Smooth muscle cell (in vitro differentiated cells): ENCODE data around the gene GLI1. TPM values are rescaled to one million over a fixed set of nuclear protein-coding genes. Genes with fewer than 3 reads are reported as not detected.
"Not testable (repeated sequence)": the region's sequence is repeated elsewhere in the genome, so short reads cannot be mapped to it uniquely, and the experiment has no call there.

ENCODE experiments used
- DNase-seq: peaks from one replicate; lab custom pipeline; 2025; ENCODE audit not compliant: unreplicated experiment; lab: John Stamatoyannopoulos, UW
- H2AFZ ChIP-seq: fragments of 200-600 bp; sonication (generic); 2 replicates; pipeline ENCODE4 v1.6.0; 2016; ENCODE audit warnings: antibody characterized with exemption, low read depth, mild to moderate bottlenecking
- H3F3A ChIP-seq: fragments of 200-600 bp; sonication (generic); 2 replicates; pipeline ENCODE4 v1.6.0; 2017; ENCODE audit warnings: antibody characterized with exemption, low read depth
- H3K27ac ChIP-seq: fragments of 200-600 bp; sonication (generic); 2 replicates; pipeline ENCODE4 v1.5.1; 2016; ENCODE audit warnings: low read depth, mild to moderate bottlenecking
- H3K27me3 ChIP-seq: fragments of 200-600 bp; sonication (generic); 2 replicates; pipeline ENCODE4 v1.6.1; 2016; ENCODE audit warnings: low read depth, mild to moderate bottlenecking
- H3K36me3 ChIP-seq: fragments of 200-600 bp; sonication (generic); 2 replicates; pipeline ENCODE4 v1.5.1; 2016; ENCODE audit warnings: low read depth
- H3K4me1 ChIP-seq: fragments of 200-600 bp; sonication (generic); 2 replicates; pipeline ENCODE4 v1.5.1; 2016; ENCODE audit warnings: low read depth
- H3K4me2 ChIP-seq: fragments of 200-600 bp; sonication (generic); 2 replicates; pipeline ENCODE4 v1.6.0; 2016; ENCODE audit warnings: mild to moderate bottlenecking
- H3K4me3 ChIP-seq: fragments of 200-600 bp; sonication (generic); 2 replicates; pipeline ENCODE4 v1.5.1; 2016; ENCODE audit warnings: mild to moderate bottlenecking
- H3K79me2 ChIP-seq: fragments of 200-600 bp; sonication (generic); 2 replicates; pipeline ENCODE4 v1.6.0; 2016; ENCODE audit warnings: low read depth, mild to moderate bottlenecking
- H3K9ac ChIP-seq: fragments of 200-600 bp; sonication (generic); 2 replicates; pipeline ENCODE4 v1.6.0; 2016; ENCODE audit warnings: low read depth
- H3K9me3 ChIP-seq: fragments of 200-600 bp; sonication (generic); replicated peaks from 2 replicates; pipeline ENCODE4 v1.5.1; 2016; ENCODE audit warnings: low read depth
- H4K20me1 ChIP-seq: fragments of 200-600 bp; sonication (generic); 2 replicates; pipeline ENCODE4 v1.6.0; 2016; ENCODE audit warnings: low read depth
- WGBS: methylation state at CpG from one replicate; pipeline ENCODE4 v1.1.7; 2016; ENCODE audit warnings: low lambda C conversion rate; 5-methylcytosine and 5-hydroxymethylcytosine counted together
- polyA plus RNA-seq: library from polyadenylated mRNA; unstranded; fragments of >200 nt; fragmentation: Nextera tagmentation; extraction: Ambion mirVana; gene quantifications from 2 replicates; pipeline ENCODE4 v1.2.1, GENCODE V29; 2016
- total RNA-seq: library from RNA; depleted of rRNA; stranded (reverse); fragments of >200 nt; gene quantifications from 2 replicates; pipeline ENCODE4 v1.2.3, GENCODE V29; 2014
- TF ChIP-seq, protein P1 (sequence below): fragments of 200-600 bp; sonication (generic); IDR thresholded peaks from 2 replicates; pipeline ENCODE4 v1.5.1; 2017; ENCODE audit warnings: borderline replicate concordance, mild to moderate bottlenecking, antibody characterized with exemption; ENCODE audit not compliant: insufficient read depth, poor library complexity, severe bottlenecking

GLI1 gene
- total and polyA plus RNA-seq, 2 experiments from 2014 or later: 0.50 to 1.4 TPM

DNA sequence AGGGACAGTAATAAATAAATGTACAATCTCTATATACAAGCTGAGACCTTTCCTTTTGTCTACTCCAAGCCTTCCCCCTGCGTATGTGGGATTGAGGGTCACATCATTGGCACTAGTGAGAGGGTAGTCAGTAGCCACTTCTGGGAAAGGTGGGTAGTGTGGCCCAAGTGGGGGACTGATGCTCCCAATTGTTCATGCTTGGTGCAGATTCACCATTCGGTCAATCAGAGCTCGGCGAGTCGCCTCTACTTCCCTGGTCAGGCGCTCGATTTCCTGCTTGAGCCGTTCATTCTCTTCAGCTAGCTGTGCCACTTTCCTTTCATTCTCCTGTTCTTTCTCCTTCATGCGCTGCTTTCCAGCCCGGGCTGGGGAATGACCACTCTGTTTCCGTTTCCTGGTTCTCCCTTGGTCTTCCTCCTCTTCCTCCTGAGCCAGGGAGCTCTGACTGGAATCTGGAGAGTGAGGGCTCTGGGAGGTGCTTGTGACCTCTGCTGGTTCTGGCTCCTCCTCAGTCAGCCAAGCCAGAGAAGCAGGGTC is 57.1 kb downstream of the GLI1 start:
- peaks cover 41% of the 10 kb centered on the region for H4K20me1 ChIP-seq
- peak overlapping the region; percentile 98 for H3K27ac ChIP-seq
- TF ChIP-seq, protein P1, sequence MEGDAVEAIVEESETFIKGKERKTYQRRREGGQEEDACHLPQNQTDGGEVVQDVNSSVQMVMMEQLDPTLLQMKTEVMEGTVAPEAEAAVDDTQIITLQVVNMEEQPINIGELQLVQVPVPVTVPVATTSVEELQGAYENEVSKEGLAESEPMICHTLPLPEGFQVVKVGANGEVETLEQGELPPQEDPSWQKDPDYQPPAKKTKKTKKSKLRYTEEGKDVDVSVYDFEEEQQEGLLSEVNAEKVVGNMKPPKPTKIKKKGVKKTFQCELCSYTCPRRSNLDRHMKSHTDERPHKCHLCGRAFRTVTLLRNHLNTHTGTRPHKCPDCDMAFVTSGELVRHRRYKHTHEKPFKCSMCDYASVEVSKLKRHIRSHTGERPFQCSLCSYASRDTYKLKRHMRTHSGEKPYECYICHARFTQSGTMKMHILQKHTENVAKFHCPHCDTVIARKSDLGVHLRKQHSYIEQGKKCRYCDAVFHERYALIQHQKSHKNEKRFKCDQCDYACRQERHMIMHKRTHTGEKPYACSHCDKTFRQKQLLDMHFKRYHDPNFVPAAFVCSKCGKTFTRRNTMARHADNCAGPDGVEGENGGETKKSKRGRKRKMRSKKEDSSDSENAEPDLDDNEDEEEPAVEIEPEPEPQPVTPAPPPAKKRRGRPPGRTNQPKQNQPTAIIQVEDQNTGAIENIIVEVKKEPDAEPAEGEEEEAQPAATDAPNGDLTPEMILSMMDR: no peak
- H3K4me3 ChIP-seq: no peak overlapping the region
- H3K4me1 ChIP-seq: peaks cover 18% of the 10 kb centered on the region
- peaks cover 22% of the 10 kb centered on the region for H3K79me2 ChIP-seq
- H2AFZ ChIP-seq: no peak overlapping the region
- H3K4me2 ChIP-seq: no peak overlapping the region
- DNase-seq: no peak
- H3K9me3 ChIP-seq: no peaks in the 10 kb centered on the region
- H3K9ac ChIP-seq: no peak overlapping the region
- WGBS: 94% methylated on average over 11 of the region's 11 CpGs
- no peaks in the 10 kb centered on the region for H3K27me3 ChIP-seq
- peaks cover 5% of the 10 kb centered on the region for H3K36me3 ChIP-seq
- peaks cover 69% of the 10 kb centered on the region for H3F3A ChIP-seq

DNA sequence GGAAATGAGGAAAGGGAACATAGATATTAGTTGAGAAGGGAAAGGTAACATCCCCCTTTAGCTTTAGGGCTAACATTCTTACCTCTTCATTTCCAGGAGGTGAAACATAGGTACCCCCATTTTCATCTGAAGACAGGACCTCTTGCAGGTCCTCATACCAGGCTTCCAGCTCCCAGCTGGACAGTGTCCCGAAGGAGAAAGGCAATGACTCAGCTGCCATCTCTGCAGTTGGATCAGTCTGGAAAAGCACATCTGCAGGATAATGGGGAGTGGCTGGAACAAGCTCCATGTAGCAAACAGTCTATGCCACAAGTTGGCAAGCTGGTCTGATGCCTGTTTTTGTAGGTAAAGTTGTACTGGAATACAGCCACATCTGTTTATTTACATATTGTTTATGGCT is 57.6 kb downstream of the GLI1 start:
- no peak overlapping the region for H2AFZ ChIP-seq
- no peak overlapping the region for H3K4me2 ChIP-seq
- H3K27me3 ChIP-seq: no peaks in the 10 kb centered on the region
- H3K9me3 ChIP-seq: no peaks in the 10 kb centered on the region
- H3F3A ChIP-seq: peaks cover 69% of the 10 kb centered on the region
- peaks cover 24% of the 10 kb centered on the region for H3K4me1 ChIP-seq
- peaks cover 5% of the 10 kb centered on the region for H3K36me3 ChIP-seq
- H3K9ac ChIP-seq: no peak overlapping the region
- DNase-seq: no peak
- H3K27ac ChIP-seq: peak overlapping the region; percentile 98
- TF ChIP-seq, protein P1: no peak
- no peak overlapping the region for H3K4me3 ChIP-seq
- 12% methylated on average over 1 of the region's 1 CpG for WGBS
- H3K79me2 ChIP-seq: peaks cover 22% of the 10 kb centered on the region
- H4K20me1 ChIP-seq: peaks cover 38% of the 10 kb centered on the region

DNA sequence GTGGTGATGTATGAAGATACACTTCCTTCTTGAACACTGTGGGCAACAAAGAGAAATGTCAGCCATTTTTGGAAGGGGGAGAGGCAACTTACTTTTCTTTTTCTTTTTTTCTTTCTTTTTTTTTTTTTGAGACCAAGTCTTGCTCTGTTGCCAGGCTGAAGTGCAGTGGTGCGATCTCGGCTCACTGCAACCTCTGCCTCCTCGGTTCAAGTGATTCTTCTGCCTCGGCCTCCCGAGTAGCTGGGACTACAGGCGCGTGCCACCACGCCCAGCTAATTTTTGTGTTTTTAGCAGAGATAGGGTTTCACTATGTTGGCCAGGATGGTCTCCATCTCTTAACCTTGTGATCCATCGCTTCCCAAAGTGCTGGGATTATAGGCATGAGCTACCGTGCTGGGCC is 58.1 kb downstream of the GLI1 start:
- H3K36me3 ChIP-seq, H3K9me3 ChIP-seq, H2AFZ ChIP-seq, H3K9ac ChIP-seq, DNase-seq, H3K27me3 ChIP-seq: not testable (repeated sequence)
- Histone ChIP-seq H3K4me2 (peak overlapping the region; percentile 88), H3K79me2 (peaks cover 22% of the 10 kb centered on the region), H3K4me1 (peaks cover 25% of the 10 kb centered on the region), H3F3A (peaks cover 66% of the 10 kb centered on the region), H3K27ac (peak overlapping the region; percentile 98), H3K4me3 (peak overlapping the region; percentile 89), H4K20me1 (peaks cover 38% of the 10 kb centered on the region)
- 96% methylated on average over 10 of the region's 10 CpGs for WGBS

DNA sequence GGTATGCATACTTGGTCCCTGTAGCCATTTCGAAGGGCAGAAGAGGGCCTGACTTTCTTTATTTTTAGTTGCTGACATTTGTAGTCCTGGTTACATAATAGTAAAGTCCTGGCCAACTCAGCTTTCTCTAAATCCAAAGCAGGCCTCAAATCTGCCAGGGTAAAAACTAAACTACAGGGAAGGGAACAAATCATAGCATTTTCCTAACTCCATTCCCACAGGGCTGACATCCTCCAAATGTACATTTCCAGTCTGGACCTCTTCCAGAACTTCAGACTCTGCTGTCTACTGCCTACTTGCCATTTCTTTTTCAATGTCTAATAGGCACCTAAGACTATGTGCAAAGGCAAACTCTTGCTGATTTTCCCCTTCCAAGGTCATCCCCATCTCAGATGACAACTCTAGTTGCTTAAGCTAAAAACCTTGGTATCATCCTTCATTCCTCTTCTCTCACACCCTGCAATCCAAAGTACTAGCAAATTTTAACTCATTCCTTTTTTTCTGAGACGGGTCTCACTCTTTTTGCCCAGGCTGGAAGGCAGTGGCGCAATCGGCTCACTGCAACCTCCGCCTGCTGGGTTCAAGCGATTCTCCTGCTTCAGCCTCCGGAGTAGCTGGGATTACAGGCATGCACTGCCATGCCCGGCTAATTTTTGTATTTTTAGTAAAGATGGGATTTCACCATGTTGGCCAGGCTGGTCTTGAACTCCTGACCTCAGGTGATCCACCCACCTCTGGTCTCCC is 58.8 kb downstream of the GLI1 start:
- H3K4me3 ChIP-seq: peak overlapping the region; percentile 89
- DNase-seq: no peak
- peak overlapping the region; percentile 98 for H3K27ac ChIP-seq
- WGBS: 84% methylated on average over 8 of the region's 8 CpGs
- TF ChIP-seq, protein P1: no peak
- H4K20me1 ChIP-seq: peaks cover 41% of the 10 kb centered on the region
- peaks cover 68% of the 10 kb centered on the region for H3F3A ChIP-seq
- H3K4me1 ChIP-seq: peaks cover 25% of the 10 kb centered on the region
- peaks cover 25% of the 10 kb centered on the region for H3K79me2 ChIP-seq
- H3K27me3 ChIP-seq: no peaks in the 10 kb centered on the region
- H3K4me2 ChIP-seq: peak overlapping the region; percentile 88
- no peaks in the 10 kb centered on the region for H3K9me3 ChIP-seq
- H3K36me3 ChIP-seq: peaks cover 5% of the 10 kb centered on the region
- no peak overlapping the region for H2AFZ ChIP-seq
- H3K9ac ChIP-seq: peak overlapping the region; percentile 23
